Right hindlimb (tissue), 1 donor: ENCODE data around the gene UBE2R2.
"Not testable (repeated sequence)": the region's sequence is repeated elsewhere in the genome, so short reads cannot be mapped to it uniquely, and the experiment has no call there.

Experiments
- DNase-seq: peaks from one replicate; pipeline ENCODE4 v3.0.0-alpha.2; 2018

UBE2R2 gene

GRCh38 chr9:33932078-33932807, 115.3 kb downstream of the UBE2R2 start:
- no peak for DNase-seq

GRCh38 chr9:33934188-33934878, 117.4 kb downstream of the UBE2R2 start:
- no peak for DNase-seq

- DNase-seq, result no peak
Observed at GRCh38 chr9:33939924-33940874, 123.2 kb downstream of the UBE2R2 start.

GRCh38 chr9:33942471-33943083, 125.6 kb downstream of the UBE2R2 start:
- no peak for DNase-seq

- DNase-seq, result no peak
Observed at GRCh38 chr9:33943389-33943788, 126.4 kb downstream of the UBE2R2 start.

GRCh38 chr9:33946779-33947535, 130.0 kb downstream of the UBE2R2 start:
- DNase-seq, result no peak

GRCh38 chr9:33950371-33950770, 133.4 kb downstream of the UBE2R2 start:
- DNase-seq, result no peak

GRCh38 chr9:33952066-33952465, 135.1 kb downstream of the UBE2R2 start:
- DNase-seq, result no peak

- DNase-seq, result no peak
Observed at GRCh38 chr9:33956544-33956943, 139.6 kb downstream of the UBE2R2 start.

- DNase-seq, result no peak
Observed at GRCh38 chr9:33959725-33960124, 142.8 kb downstream of the UBE2R2 start.

GRCh38 chr9:33962468-33962867, 145.5 kb downstream of the UBE2R2 start:
- not testable (repeated sequence) for DNase-seq

GRCh38 chr9:33964086-33964768, 147.3 kb downstream of the UBE2R2 start:
- DNase-seq, result no peak
